IPS DF 6.9 (cell line): ENCODE data around the gene SYCE1L.
"Not testable (repeated sequence)": the region's sequence is repeated elsewhere in the genome, so short reads cannot be mapped to it uniquely, and the experiment has no call there.

Experiments used
- DNase-seq: peaks from one replicate; pipeline ENCODE4 v3.0.0-alpha.2; 2013; ENCODE audit warnings: low read depth, low spot score
- H3K27ac ChIP-seq: one replicate; pipeline ENCODE4 v1.5.1; 2013; ENCODE audit warnings: low read length, control low read depth
- H3K27me3 ChIP-seq: 2 replicates; pipeline ENCODE4 v1.6.1; 2013; ENCODE audit warnings: mild to moderate bottlenecking, low read length; ENCODE audit not compliant: control insufficient read depth, insufficient read depth
- H3K36me3 ChIP-seq: 2 replicates; pipeline ENCODE4 v1.6.1; 2013; ENCODE audit warnings: low read length; ENCODE audit not compliant: control insufficient read depth, insufficient read depth
- H3K4me1 ChIP-seq: 2 replicates; pipeline ENCODE4 v1.6.1; 2013; ENCODE audit warnings: low read length; ENCODE audit not compliant: control insufficient read depth, insufficient read depth
- H3K4me3 ChIP-seq: 2 replicates; pipeline ENCODE4 v1.5.1; 2013; ENCODE audit warnings: mild to moderate bottlenecking, low read length
- H3K9me3 ChIP-seq: 2 replicates; pipeline ENCODE4 v1.6.1; 2013; ENCODE audit warnings: low read length, inconsistent platforms; ENCODE audit not compliant: control insufficient read depth, insufficient read depth
- WGBS: extraction: QIAGEN DNeasy Blood & Tissue Kit; methylation state at CpG from one replicate; pipeline ENCODE4 v1.1.7; 2013; ENCODE audit warnings: mixed read lengths, missing lambda C conversion rate; ENCODE audit not compliant: insufficient read length, insufficient coverage; 5-methylcytosine and 5-hydroxymethylcytosine counted together

Gene SYCE1L

DNA sequence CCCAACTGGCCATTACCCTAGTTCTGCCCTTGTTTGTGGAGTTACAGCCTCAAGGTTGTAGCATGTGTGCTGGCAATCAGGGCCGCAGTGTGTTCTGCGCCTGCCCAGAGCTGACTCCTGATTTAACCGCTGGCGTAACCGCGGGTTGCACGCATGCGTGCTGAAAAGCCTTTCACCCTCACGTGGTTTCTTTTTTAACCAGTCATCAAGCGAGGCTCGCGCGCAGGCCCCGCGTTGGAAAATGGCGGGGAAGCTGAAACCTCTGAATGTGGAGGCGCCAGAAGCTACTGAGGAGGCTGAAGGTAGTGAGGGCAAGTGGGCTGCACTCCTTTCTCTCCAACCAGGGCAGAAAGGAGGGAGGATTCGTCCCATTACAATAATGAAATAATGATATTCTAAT, at the start of gene SYCE1L:
Gene SYCE1L (plus strand): TSS at position 198 of the 400 bp plus-strand sequence. CDS start 44 bp downstream, at position 242.
- Histone ChIP-seq H3K9me3 (no peaks in the 10 kb centered on the region), H3K4me3 (no peak within 1 kb of the TSS), H3K27me3 (no peaks in the 10 kb centered on the region), H3K27ac (no peak within 1 kb of the TSS), H3K36me3 (peaks cover 17% of the 10 kb centered on the region), H3K4me1 (no peaks in the 10 kb centered on the region; the same call in 1 of the 2 replicates)
- DNase-seq, result no peak
- WGBS, result no CpG with 5 or more reads among the region's 18 CpGs

GRCh38 chr16:77157346-77158058, 41.7 kb upstream of the SYCE1L start:
- no peak for DNase-seq
- Histone ChIP-seq H3K27me3 (no peaks in the 10 kb centered on the region), H3K9me3 (no peaks in the 10 kb centered on the region; the same call in 1 of the 2 replicates), H3K4me1 (no peaks in the 10 kb centered on the region), H3K27ac (no peak overlapping the region), H3K4me3 (no peak overlapping the region), H3K36me3 (no peaks in the 10 kb centered on the region)
- no CpG with 5 or more reads among the region's 3 CpGs for WGBS

- H3K9me3 ChIP-seq, result no peaks in the 10 kb centered on the region
- no peaks in the 10 kb centered on the region for H3K4me1 ChIP-seq
- no peaks in the 10 kb centered on the region for H3K36me3 ChIP-seq
- no peaks in the 10 kb centered on the region for H3K27me3 ChIP-seq
- no peak overlapping the region for H3K4me3 ChIP-seq
- no CpG with 5 or more reads among the region's 6 CpGs for WGBS
- no peak overlapping the region for H3K27ac ChIP-seq
- DNase-seq, result no peak
Observed at GRCh38 chr16:77158293-77158692, 40.9 kb upstream of the SYCE1L start.

DNA sequence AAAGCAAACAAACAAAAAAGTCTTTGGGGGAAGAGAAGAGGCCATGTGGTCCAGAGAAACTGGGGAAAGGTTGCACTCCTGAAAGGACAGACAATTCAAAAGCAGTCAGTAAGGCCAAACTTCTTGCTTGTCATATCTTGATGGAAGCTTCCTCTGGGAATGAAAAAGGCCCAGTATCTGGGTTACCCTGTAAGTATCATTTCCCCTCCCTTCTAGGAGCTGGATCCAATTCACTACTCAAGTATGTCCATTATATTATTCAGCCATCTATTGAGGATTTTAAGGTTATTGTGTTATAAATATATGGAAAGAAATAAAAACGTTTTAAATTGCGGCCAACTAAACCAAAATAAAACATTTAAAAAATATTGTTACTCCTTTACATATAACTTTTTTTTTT, 34.2 kb upstream of the SYCE1L start:
- WGBS, result no CpG with 5 or more reads among the region's 2 CpGs
- no peaks in the 10 kb centered on the region for H3K27me3 ChIP-seq
- H3K9me3 ChIP-seq, result no peaks in the 10 kb centered on the region; the same call in 1 of the 2 replicates
- H3K4me3 ChIP-seq, result no peak overlapping the region
- H3K36me3 ChIP-seq, result no peaks in the 10 kb centered on the region
- no peak for DNase-seq
- H3K27ac ChIP-seq, result no peak overlapping the region
- H3K4me1 ChIP-seq, result no peaks in the 10 kb centered on the region

DNA sequence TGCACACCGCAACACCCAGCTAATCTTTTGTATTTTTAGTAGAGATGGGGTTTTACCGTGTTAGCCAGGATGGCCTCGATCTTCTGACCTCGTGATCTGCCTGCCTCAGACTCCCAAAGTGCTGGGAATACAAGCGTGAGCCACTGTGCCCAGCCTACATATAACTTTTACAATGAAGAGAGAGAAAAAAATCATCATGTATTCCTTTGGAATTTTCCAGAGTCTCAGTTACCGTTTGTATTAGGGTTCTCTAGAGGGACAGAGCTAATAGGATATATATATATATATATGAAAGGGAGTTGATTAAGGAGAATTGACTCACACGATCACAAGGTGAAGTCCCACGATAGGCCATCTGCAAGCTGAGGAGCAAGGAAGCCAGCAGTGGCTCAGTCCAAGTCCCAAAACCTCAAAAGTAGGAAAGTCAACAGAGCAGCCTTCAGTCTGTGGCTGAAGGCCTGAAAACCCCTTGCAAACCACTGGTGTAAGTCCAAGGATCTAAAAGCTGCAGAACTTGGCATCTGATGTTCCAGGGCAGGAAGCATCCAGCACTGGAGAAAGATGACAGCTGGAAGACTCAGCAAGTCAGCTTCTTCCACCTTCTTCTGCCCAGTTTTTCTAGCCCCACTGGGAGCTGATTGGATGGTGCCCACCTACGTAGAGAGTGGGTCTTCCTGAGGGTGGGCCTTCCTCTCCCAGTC, 33.5 kb upstream of the SYCE1L start:
- not testable (repeated sequence) for H3K36me3 ChIP-seq, H3K27ac ChIP-seq, H3K27me3 ChIP-seq, H3K4me1 ChIP-seq, DNase-seq, H3K4me3 ChIP-seq, H3K9me3 ChIP-seq
- no CpG with 5 or more reads among the region's 9 CpGs for WGBS

DNA sequence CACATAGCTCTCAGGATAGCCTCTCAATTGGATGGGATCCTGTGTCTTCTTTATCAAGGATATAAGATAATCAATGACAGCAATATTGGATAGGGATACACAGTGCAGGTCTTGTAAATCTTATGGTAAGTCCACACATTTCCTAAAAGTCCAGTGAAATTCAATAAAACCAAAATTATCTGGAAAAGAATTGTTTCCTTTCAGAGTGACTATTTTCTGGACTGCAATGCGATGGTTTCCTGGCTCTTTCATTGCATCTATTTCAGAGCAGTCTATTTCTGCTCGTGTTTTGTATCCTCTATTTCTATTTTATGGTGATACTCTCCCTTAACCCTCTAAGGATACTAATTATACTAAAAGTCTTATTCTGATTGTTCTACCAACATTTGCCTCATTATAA, 32.5 kb upstream of the SYCE1L start:
- no CpG with 5 or more reads among the region's 2 CpGs for WGBS
- Histone ChIP-seq H3K9me3 (no peaks in the 10 kb centered on the region; the same call in 1 of the 2 replicates), H3K27me3 (no peaks in the 10 kb centered on the region), H3K36me3 (no peaks in the 10 kb centered on the region), H3K27ac (no peak overlapping the region), H3K4me1 (no peaks in the 10 kb centered on the region), H3K4me3 (no peak overlapping the region)
- no peak for DNase-seq

DNA sequence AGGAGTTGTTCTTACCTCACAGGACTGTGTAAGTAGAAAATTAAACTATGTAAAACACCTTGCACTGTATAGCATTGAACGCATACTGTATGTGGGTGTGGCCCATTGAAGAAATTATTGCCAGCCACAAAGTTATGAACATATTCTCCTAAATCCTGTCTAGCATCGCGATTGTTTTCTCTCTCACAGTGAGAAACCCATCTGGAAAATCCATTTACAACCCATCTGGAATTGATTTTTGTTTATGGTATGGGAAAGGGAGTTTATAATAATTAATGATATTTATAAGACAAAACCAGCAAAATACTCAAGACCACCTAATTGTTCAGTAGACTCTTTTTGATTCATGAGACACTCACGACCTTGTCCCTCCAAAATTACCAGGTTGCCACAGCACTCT, 30.3 kb upstream of the SYCE1L start:
- Histone ChIP-seq H3K36me3 (no peaks in the 10 kb centered on the region), H3K27ac (no peak overlapping the region), H3K9me3 (no peaks in the 10 kb centered on the region; the same call in 1 of the 2 replicates), H3K4me3 (no peak overlapping the region), H3K4me1 (no peaks in the 10 kb centered on the region), H3K27me3 (no peaks in the 10 kb centered on the region)
- no CpG with 5 or more reads among the region's 4 CpGs for WGBS
- DNase-seq, result no peak

GRCh38 chr16:77169650-77170236, 29.5 kb upstream of the SYCE1L start:
- Histone ChIP-seq H3K27me3 (no peaks in the 10 kb centered on the region), H3K27ac (no peak overlapping the region), H3K36me3 (no peaks in the 10 kb centered on the region), H3K4me3 (no peak overlapping the region), H3K4me1 (no peaks in the 10 kb centered on the region), H3K9me3 (no peaks in the 10 kb centered on the region; the same call in 1 of the 2 replicates)
- no CpG with 5 or more reads among the region's 6 CpGs for WGBS
- DNase-seq, result peak; percentile 37

GRCh38 chr16:77170805-77171204, 28.4 kb upstream of the SYCE1L start:
- no peaks in the 10 kb centered on the region; the same call in 1 of the 2 replicates for H3K9me3 ChIP-seq
- WGBS, result no CpG with 5 or more reads among the region's 4 CpGs

DNA sequence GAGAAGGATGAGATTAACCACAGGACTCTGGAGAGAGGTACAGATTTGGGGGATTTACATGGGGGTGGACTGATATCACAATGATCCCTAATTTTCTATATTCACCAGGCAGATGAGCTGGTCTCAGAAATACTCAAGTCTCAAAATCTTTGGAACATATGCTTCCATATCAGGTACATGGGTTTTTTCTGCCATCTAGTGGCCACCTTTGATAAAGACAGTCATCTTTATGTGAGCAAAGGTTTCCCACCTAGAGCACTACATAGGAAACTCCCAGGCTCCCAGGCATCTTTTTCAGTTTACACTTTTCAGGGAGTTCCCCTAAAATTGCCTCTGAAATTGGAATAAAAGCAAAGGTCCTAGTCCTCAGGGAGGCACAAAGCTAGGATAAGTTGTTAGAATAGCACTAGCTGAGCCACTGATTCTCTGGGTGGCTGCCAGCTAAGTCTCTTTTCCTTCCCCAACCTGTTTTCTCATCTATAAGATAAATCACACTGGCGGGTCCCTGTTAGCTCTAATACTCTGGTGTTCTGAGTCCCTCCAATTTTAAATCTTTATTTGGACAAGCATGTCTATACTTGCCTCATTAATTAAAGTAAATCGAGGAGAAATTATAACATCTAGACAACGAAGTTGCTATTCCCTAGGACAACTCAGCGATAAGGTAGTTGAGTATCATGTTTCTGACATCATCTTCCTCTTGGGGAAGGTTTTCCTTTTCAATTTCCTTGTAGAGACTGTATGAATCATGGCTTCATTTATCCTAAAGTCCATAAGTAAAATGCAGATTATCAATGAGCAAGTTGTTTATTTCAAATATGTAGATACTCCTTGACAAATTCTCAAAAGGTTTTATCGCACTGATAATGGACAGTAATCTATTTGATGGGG, 27.2 kb upstream of the SYCE1L start:
- no peaks in the 10 kb centered on the region for H3K27me3 ChIP-seq
- H3K9me3 ChIP-seq, result no peaks in the 10 kb centered on the region; the same call in 1 of the 2 replicates
- H3K4me3 ChIP-seq, result no peak overlapping the region
- no peak for DNase-seq
- no CpG with 5 or more reads among the region's 5 CpGs for WGBS
- H3K27ac ChIP-seq, result no peak overlapping the region
- H3K36me3 ChIP-seq, result no peaks in the 10 kb centered on the region
- H3K4me1 ChIP-seq, result no peaks in the 10 kb centered on the region

More at GRCh38 chr16:77170805-77171204, 28.4 kb upstream of the SYCE1L start:
- no peak overlapping the region for H3K4me3 ChIP-seq
- DNase-seq, result no peak
- H3K4me1 ChIP-seq, result no peaks in the 10 kb centered on the region
- no peaks in the 10 kb centered on the region for H3K27me3 ChIP-seq
- no peak overlapping the region for H3K27ac ChIP-seq
- H3K36me3 ChIP-seq, result no peaks in the 10 kb centered on the region
